ENCODE measurements around the gene PLCB2. TPM values are rescaled to one million over a fixed set of nuclear protein-coding genes. Genes with fewer than 3 reads are reported as not detected.

Gene PLCB2
- total and polyA plus RNA-seq, 2 experiments from 2014 or later: 9.5 to 13.8 TPM

DNA sequence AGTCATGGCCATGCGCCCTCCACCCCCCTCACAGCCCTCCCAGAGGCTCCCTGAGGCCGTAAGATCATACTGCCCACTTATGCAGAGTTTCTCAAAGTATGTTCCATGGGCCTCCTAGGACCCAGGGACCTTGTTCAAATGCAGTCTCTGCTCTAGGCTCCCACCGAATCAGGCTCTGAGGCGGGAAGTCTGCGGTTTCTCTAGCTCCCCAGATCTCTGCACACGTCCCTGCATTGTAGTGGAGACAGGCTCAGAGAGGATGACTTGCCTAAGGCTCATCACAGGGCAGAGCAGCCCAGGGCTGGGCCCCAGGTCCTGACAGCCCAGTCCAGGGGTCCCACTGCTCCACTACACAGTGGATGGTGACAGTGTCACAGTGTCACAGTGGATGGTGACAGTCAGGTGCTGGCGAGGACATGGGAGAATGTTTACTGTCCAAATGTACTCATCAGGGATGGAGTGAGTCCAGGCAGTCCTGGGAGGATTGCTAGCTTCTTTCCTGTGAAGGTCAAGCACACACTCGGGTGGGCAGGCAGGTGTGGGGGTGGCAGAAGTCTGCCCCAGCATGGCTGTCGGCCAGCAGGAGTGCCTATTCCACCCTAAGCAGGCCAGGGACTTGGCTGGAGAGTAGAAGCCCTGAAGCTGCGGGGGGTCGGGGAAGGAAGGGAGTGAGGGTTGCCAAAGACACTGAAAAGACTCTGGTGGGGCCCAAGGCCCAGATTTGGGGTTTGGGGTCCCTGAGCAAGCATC lies 37.3 kb downstream of the PLCB2 start:
- H3K9me3 Mint-ChIP-seq: no peaks in the 10 kb centered on the region
- DNase-seq (ENCODE audit: low spot score): no peak
- H3K27ac Mint-ChIP-seq: no peak overlapping the region
- Histone ChIP-seq H3K27ac (ENCODE audit: low read depth) (no peak overlapping the region), H2AFZ (no peak overlapping the region), H3K27me3 (ENCODE audit: insufficient read depth) (no peaks in the 10 kb centered on the region), H3K4me3 (no peak overlapping the region), H3K79me2 (replicated peaks; ENCODE audit: insufficient read depth) (no peaks in the 10 kb centered on the region), H3F3A (replicated peaks; ENCODE audit: low read depth) (no peaks in the 10 kb centered on the region), H3K9me2 (ENCODE audit: insufficient read depth) (no peaks in the 10 kb centered on the region), H3K4me2 (no peak overlapping the region), H3K36me3 (ENCODE audit: insufficient read depth) (no peaks in the 10 kb centered on the region), H4K20me1 (replicated peaks; ENCODE audit: insufficient read depth) (no peaks in the 10 kb centered on the region), H3K4me1 (ENCODE audit: insufficient read depth) (no peaks in the 10 kb centered on the region)
- TF ChIP-seq EZH2 (IDR thresholded peaks at IDR 0.05; ENCODE audit: low read depth, unreplicated experiment) (no peak), ZNF331 (CRISPR knock-in tag; IDR thresholded peaks at IDR 0.05; ENCODE audit: low read depth) (no peak), EZH2phosphoT487 (IDR thresholded peaks at IDR 0.05; ENCODE audit: unreplicated experiment) (no peak), ZNF114 (CRISPR knock-in tag; IDR thresholded peaks at IDR 0.05) (no peak), STAT1 (IDR thresholded peaks at IDR 0.05; ENCODE audit: unreplicated experiment) (no peak), JUNB (IDR thresholded peaks at IDR 0.05; ENCODE audit: unreplicated experiment) (no peak), NANOG (IDR thresholded peaks at IDR 0.05; ENCODE audit: borderline replicate concordance) (no peak), CREB1 (CRISPR knock-in tag; IDR thresholded peaks at IDR 0.05; ENCODE audit: low read depth) (no peak), POLR2AphosphoS5 (IDR thresholded peaks at IDR 0.05; ENCODE audit: low read depth) (no peak)
- TF ChIP-seq, protein P1, sequence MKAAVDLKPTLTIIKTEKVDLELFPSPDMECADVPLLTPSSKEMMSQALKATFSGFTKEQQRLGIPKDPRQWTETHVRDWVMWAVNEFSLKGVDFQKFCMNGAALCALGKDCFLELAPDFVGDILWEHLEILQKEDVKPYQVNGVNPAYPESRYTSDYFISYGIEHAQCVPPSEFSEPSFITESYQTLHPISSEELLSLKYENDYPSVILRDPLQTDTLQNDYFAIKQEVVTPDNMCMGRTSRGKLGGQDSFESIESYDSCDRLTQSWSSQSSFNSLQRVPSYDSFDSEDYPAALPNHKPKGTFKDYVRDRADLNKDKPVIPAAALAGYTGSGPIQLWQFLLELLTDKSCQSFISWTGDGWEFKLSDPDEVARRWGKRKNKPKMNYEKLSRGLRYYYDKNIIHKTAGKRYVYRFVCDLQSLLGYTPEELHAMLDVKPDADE (IDR thresholded peaks at IDR 0.05): no peak
- TF ChIP-seq, protein P2, sequence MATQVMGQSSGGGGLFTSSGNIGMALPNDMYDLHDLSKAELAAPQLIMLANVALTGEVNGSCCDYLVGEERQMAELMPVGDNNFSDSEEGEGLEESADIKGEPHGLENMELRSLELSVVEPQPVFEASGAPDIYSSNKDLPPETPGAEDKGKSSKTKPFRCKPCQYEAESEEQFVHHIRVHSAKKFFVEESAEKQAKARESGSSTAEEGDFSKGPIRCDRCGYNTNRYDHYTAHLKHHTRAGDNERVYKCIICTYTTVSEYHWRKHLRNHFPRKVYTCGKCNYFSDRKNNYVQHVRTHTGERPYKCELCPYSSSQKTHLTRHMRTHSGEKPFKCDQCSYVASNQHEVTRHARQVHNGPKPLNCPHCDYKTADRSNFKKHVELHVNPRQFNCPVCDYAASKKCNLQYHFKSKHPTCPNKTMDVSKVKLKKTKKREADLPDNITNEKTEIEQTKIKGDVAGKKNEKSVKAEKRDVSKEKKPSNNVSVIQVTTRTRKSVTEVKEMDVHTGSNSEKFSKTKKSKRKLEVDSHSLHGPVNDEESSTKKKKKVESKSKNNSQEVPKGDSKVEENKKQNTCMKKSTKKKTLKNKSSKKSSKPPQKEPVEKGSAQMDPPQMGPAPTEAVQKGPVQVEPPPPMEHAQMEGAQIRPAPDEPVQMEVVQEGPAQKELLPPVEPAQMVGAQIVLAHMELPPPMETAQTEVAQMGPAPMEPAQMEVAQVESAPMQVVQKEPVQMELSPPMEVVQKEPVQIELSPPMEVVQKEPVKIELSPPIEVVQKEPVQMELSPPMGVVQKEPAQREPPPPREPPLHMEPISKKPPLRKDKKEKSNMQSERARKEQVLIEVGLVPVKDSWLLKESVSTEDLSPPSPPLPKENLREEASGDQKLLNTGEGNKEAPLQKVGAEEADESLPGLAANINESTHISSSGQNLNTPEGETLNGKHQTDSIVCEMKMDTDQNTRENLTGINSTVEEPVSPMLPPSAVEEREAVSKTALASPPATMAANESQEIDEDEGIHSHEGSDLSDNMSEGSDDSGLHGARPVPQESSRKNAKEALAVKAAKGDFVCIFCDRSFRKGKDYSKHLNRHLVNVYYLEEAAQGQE (IDR thresholded peaks at IDR 0.05; ENCODE audit: unreplicated experiment): no peak
- TF ChIP-seq, protein P3, sequence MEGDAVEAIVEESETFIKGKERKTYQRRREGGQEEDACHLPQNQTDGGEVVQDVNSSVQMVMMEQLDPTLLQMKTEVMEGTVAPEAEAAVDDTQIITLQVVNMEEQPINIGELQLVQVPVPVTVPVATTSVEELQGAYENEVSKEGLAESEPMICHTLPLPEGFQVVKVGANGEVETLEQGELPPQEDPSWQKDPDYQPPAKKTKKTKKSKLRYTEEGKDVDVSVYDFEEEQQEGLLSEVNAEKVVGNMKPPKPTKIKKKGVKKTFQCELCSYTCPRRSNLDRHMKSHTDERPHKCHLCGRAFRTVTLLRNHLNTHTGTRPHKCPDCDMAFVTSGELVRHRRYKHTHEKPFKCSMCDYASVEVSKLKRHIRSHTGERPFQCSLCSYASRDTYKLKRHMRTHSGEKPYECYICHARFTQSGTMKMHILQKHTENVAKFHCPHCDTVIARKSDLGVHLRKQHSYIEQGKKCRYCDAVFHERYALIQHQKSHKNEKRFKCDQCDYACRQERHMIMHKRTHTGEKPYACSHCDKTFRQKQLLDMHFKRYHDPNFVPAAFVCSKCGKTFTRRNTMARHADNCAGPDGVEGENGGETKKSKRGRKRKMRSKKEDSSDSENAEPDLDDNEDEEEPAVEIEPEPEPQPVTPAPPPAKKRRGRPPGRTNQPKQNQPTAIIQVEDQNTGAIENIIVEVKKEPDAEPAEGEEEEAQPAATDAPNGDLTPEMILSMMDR (conservative IDR thresholded peaks at IDR 0.05; ENCODE audit: low read depth in 2 of 2): no peak
- TF ChIP-seq, protein P4, sequence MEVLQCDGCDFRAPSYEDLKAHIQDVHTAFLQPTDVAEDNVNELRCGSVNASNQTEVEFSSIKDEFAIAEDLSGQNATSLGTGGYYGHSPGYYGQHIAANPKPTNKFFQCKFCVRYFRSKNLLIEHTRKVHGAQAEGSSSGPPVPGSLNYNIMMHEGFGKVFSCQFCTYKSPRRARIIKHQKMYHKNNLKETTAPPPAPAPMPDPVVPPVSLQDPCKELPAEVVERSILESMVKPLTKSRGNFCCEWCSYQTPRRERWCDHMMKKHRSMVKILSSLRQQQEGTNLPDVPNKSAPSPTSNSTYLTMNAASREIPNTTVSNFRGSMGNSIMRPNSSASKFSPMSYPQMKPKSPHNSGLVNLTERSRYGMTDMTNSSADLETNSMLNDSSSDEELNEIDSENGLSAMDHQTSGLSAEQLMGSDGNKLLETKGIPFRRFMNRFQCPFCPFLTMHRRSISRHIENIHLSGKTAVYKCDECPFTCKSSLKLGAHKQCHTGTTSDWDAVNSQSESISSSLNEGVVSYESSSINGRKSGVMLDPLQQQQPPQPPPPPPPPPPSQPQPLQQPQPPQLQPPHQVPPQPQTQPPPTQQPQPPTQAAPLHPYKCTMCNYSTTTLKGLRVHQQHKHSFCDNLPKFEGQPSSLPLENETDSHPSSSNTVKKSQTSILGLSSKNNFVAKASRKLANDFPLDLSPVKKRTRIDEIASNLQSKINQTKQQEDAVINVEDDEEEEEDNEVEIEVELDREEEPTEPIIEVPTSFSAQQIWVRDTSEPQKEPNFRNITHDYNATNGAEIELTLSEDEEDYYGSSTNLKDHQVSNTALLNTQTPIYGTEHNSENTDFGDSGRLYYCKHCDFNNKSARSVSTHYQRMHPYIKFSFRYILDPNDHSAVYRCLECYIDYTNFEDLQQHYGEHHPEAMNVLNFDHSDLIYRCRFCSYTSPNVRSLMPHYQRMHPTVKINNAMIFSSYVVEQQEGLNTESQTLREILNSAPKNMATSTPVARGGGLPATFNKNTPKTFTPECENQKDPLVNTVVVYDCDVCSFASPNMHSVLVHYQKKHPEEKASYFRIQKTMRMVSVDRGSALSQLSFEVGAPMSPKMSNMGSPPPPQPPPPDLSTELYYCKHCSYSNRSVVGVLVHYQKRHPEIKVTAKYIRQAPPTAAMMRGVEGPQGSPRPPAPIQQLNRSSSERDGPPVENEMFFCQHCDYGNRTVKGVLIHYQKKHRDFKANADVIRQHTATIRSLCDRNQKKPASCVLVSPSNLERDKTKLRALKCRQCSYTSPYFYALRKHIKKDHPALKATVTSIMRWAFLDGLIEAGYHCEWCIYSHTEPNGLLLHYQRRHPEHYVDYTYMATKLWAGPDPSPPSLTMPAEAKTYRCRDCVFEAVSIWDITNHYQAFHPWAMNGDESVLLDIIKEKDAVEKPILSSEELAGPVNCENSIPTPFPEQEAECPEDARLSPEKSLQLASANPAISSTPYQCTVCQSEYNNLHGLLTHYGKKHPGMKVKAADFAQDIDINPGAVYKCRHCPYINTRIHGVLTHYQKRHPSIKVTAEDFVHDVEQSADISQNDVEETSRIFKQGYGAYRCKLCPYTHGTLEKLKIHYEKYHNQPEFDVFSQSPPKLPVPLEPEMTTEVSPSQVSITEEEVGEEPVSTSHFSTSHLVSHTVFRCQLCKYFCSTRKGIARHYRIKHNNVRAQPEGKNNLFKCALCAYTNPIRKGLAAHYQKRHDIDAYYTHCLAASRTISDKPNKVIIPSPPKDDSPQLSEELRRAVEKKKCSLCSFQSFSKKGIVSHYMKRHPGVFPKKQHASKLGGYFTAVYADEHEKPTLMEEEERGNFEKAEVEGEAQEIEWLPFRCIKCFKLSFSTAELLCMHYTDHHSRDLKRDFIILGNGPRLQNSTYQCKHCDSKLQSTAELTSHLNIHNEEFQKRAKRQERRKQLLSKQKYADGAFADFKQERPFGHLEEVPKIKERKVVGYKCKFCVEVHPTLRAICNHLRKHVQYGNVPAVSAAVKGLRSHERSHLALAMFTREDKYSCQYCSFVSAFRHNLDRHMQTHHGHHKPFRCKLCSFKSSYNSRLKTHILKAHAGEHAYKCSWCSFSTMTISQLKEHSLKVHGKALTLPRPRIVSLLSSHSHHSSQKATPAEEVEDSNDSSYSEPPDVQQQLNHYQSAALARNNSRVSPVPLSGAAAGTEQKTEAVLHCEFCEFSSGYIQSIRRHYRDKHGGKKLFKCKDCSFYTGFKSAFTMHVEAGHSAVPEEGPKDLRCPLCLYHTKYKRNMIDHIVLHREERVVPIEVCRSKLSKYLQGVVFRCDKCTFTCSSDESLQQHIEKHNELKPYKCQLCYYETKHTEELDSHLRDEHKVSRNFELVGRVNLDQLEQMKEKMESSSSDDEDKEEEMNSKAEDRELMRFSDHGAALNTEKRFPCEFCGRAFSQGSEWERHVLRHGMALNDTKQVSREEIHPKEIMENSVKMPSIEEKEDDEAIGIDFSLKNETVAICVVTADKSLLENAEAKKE (CRISPR knock-in tag; IDR thresholded peaks at IDR 0.05): no peak
- H3K4me1 Mint-ChIP-seq: peaks cover 16% of the 10 kb centered on the region
- no peak overlapping the region for H3K4me3 Mint-ChIP-seq
- no peak for ATAC-seq
- H3K36me3 Mint-ChIP-seq (ENCODE audit: low read depth): peaks cover 4% of the 10 kb centered on the region; the same call in 1 of the 3 replicates
- H3K27me3 Mint-ChIP-seq (ENCODE audit: insufficient read depth, low read depth, poor library complexity): peaks cover 17% of the 10 kb centered on the region

Data from GM23338 (cell line).